Stimulated activated naive CD8-positive, alpha-beta T cell treated with anti-CD3 and anti-CD28 coated beads, Interleukin-15, amount 100 ng/mL, for 72 hours (primary cell): ENCODE results near the gene SKOR2.
"Not testable (repeated sequence)": the region's sequence is repeated elsewhere in the genome, so short reads cannot be mapped to it uniquely, and the experiment has no call there.

Experiments
- ATAC-seq: fragments of 150-1000 bp; cut with Tn5 transposase; 2 replicates; pipeline ENCODE4 v1.10.0; 2021; ENCODE audit warnings: mild to moderate bottlenecking, moderate library complexity
- DNase-seq, 2 donors: peaks; one replicate each; pipeline ENCODE4 v3.0.0; 2021 to 2022
- H3K27ac Mint-ChIP-seq, 2 donors: one replicate each; pipeline ENCODE4 v1.8.0; 2022; ENCODE audit warnings: mild to moderate bottlenecking in 2 of 2, mixed read lengths in 2 of 2, moderate library complexity in 2 of 2
- H3K27me3 Mint-ChIP-seq: one replicate; pipeline ENCODE4 v1.8.0; 2022; ENCODE audit warnings: mixed read lengths
- H3K4me1 Mint-ChIP-seq: one replicate; pipeline ENCODE4 v1.8.0; 2022; ENCODE audit warnings: mild to moderate bottlenecking, mixed read lengths
- H3K4me3 Mint-ChIP-seq, 2 donors: one replicate each; pipeline ENCODE4 v1.8.0; 2022; ENCODE audit warnings: mild to moderate bottlenecking in 2 of 2, mixed read lengths in 2 of 2, moderate library complexity in 1 of 2
- H3K9me3 Mint-ChIP-seq, 2 donors: one replicate each; pipeline ENCODE4 v1.8.0; 2022; ENCODE audit warnings: mixed read lengths in 2 of 2

SKOR2 gene

DNA sequence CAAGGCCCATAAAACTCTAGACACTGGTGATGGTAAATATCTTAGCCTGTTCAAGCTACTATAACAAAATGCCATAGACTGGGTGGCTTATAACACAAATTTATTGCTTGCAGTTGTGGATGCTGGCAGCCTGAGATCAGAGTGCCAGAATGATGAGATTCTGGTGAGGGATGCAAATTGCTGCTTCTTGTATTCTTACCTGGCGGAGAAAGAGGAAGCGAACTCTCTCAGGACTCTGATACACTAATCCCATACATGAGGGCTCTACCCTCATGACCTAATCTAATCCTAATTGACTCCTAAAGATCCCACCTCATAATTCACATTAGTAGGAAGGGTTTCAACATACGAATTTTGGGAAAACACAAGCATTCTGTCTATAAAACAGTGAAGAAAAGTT is 70.7 kb downstream of the SKOR2 start:
- no peak for DNase-seq
- no peaks in the 10 kb centered on the region for H3K4me1 Mint-ChIP-seq
- no peak overlapping the region for H3K4me3 Mint-ChIP-seq
- ATAC-seq: no peak
- H3K27me3 Mint-ChIP-seq: peaks cover 8% of the 10 kb centered on the region
- H3K27ac Mint-ChIP-seq: no peak overlapping the region
- peaks cover 12 to 13% of the 10 kb centered on the region in 2 donors for H3K9me3 Mint-ChIP-seq

DNA sequence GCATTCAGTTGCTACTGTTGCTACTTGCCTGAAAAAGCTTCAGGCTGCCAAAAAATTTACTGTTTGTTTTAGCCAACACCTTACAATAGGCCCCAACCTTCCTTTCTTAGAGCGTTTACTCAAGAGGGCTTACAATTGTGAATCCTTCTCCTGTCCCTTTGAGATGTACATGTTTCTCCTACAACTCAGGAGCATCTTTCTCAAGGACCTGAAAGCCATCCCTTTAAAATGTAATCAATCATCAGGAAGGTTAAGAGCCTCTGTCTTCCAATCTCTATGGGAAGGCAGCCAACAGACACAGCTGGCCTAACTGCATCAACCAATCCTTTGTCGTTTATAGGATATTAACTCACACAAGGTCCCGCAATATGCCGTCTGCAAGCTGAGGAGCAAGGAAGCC is 71.9 kb downstream of the SKOR2 start:
- no peak for ATAC-seq
- Mint-ChIP-seq H3K27ac (no peak overlapping the region), H3K27me3 (peaks cover 8% of the 10 kb centered on the region), H3K4me3 (no peak overlapping the region), H3K4me1 (no peaks in the 10 kb centered on the region), H3K9me3 (peaks cover 5% of the 10 kb centered on the region in 2 donors)
- no peak for DNase-seq

DNA sequence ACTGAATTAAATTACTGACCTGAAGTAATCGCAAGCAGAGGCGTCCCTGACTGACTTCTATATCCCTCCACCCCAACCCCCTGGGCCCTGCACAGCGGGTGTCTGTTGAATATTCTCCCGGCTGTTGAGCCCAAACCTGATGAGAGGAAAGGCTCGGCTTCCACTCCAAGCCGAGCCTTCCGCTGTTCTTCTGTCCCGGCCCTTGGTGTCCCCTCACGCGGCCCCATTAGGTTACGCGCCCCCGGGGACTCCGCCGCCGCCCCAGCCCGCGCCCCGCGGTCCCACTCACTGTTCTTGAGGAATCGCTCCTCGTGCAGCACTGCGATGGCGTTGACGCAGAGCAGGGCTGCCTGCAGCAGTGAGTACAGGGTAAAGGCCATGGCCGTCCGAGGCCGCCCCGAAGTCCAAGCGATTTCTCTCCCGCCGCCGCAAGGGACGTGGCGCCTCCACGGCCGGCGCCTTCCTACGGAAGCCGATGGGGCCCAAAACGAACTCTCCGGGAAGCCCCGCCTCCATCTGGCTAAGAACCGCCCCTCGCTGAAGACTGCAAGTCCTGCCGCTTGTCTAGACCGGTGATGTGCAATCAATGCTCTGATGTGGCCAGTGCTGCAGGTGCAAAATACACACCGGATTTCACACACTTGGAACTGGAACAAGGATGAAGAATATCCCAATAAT is 75.4 kb downstream of the SKOR2 start, which contains the start of gene IER3IP1:
Gene IER3IP1 (minus strand): TSS at position 467 of the 678 bp plus-strand sequence. CDS start 87 bp downstream, at position 380.
- no peaks in the 10 kb centered on the region for H3K4me1 Mint-ChIP-seq
- H3K27me3 Mint-ChIP-seq: peaks cover 4% of the 10 kb centered on the region
- H3K9me3 Mint-ChIP-seq: no peaks in the 10 kb centered on the region
- H3K27ac Mint-ChIP-seq: peak within 1 kb of the TSS; percentile 89 to 90
- H3K4me3 Mint-ChIP-seq: peak within 1 kb of the TSS in 1 of 2 donors; percentile 34
- DNase-seq (peak; percentile 85 to 89), ATAC-seq (peak; percentile 93)

DNA sequence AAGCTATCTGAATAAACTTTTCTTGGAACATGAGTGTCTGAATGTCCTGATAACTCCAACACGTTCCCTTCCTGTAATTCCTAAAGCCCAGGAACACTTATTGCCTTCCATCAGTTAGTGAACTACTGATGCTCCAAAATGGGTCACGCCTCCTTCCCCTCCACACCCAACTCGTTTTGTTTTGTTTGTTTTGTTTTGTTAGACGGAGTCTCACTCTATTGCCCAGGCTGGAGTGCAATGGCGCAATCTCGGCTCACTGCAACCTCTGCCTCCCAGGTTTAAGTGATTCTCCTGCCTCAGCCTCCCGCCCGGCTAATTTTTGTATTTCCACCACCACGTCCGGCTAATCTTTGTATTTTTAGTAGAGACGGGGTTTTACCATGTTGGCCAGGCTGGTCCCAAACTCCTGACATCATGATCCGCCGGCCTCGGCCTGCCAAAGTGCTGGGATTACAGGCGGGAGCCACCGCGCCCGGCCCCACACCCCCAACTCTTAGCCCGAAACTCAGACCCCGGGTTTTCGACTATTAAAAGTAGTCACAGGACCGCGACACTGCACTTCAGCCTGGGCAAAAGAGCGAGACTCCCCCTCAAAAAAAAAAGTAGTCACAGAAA is 76.1 kb downstream of the SKOR2 start:
- Mint-ChIP-seq H3K27me3 (no peaks in the 10 kb centered on the region), H3K9me3 (no peaks in the 10 kb centered on the region), H3K4me1 (no peaks in the 10 kb centered on the region), H3K4me3 (no peak overlapping the region), H3K27ac (peak overlapping the region; percentile 89 to 90)
- DNase-seq (peak in 1 of 2 donors; percentile 10), ATAC-seq (peak; percentile 8)

DNA sequence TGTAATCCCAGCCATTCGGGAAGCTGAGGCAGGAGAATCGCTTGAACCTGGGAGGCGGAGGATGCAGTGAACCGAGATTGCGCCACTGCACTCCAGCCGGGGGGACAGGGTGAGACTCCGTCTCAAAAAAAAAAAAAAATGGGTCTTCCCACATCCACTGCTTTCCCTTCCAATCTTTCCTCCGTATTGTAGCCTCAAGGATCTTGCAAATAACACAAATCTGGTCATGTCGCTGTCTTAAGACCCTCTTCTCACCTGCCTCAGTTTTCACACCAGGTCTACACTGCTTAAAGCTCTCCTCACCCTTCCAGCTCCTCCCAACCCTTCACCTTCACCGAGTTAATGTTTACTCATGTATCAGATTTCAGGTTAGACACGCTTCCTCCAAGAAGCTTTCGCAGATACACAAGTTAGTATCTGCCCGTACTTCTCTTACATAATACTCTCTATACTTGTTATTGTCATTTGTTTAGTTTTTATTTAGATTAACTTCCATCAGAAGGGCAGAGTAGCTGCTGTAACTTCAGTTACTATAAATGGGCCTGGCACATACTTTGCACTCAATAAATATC is 76.8 kb downstream of the SKOR2 start:
- H3K4me1 Mint-ChIP-seq: peaks cover 6% of the 10 kb centered on the region
- DNase-seq (no peak), ATAC-seq (no peak)
- H3K27ac Mint-ChIP-seq: no peak overlapping the region
- H3K9me3 Mint-ChIP-seq: no peaks in the 10 kb centered on the region
- H3K27me3 Mint-ChIP-seq: no peaks in the 10 kb centered on the region
- no peak overlapping the region for H3K4me3 Mint-ChIP-seq

DNA sequence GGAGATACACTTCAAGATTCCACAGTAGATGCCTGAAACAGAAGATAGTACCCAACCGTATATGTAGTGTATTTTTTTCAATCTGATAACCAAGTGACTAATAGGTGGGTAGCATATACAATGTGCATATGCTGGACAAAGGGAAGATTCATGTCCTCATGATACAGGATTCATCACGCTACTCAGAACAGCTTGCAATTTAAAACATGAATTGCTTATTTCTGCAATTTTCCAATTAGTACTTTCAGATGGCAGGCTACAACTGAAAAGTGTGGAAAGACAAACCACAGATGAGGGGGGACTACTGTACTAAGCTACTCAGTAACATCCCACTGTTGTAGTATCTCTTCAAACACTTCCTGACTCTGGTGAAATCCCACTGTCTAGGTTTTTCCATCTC is 79.0 kb downstream of the SKOR2 start:
- Mint-ChIP-seq H3K27ac (no peak overlapping the region), H3K9me3 (no peaks in the 10 kb centered on the region), H3K4me1 (peaks cover 14% of the 10 kb centered on the region), H3K4me3 (no peak overlapping the region), H3K27me3 (no peaks in the 10 kb centered on the region)
- DNase-seq (no peak), ATAC-seq (no peak)

DNA sequence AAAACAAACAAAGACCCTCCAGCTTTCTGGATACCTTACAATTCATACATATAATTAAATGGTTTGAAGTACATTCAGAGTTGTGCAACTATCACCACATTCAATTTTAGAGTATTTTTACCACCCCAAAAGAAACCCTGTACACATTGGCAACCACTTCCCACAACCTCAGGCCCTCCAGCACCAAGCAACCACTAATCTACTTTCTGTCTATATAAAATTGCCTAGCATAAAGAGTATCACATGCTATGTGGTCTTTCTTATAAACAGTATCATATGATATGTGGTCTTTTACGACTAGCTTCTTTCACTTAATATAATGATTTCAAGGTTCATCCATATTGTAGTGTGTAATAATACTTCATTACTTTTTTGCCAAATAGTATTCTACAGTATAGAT is 82.5 kb downstream of the SKOR2 start:
- DNase-seq (peak in 1 of 2 donors; percentile 18), ATAC-seq (peak; percentile 90)
- H3K4me1 Mint-ChIP-seq: peaks cover 35% of the 10 kb centered on the region
- H3K27me3 Mint-ChIP-seq: no peaks in the 10 kb centered on the region
- peak overlapping the region in 1 of 2 donors; percentile 35 for H3K27ac Mint-ChIP-seq
- H3K4me3 Mint-ChIP-seq: no peak overlapping the region
- no peaks in the 10 kb centered on the region for H3K9me3 Mint-ChIP-seq

DNA sequence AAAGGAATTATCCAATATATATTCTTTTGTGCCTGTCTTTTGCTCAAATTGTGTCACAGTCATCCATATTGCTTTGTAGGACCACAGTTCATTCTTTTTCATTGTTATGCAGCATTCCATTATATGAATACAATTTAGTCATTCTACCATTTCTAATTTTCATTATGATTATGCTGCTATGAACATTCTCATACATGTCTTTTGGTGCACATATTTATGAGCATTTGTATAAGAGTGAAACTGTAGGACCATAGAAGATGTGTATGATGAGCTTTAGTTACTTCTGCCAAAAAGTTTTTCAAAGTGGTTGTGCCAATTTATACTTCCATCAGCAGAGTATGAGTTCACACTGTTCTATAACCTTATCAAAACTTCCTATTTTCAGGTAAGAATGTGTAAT is 83.0 kb downstream of the SKOR2 start:
- H3K27me3 Mint-ChIP-seq: no peaks in the 10 kb centered on the region
- peaks cover 39% of the 10 kb centered on the region for H3K4me1 Mint-ChIP-seq
- DNase-seq: no peak
- no peaks in the 10 kb centered on the region for H3K9me3 Mint-ChIP-seq
- ATAC-seq: peak; percentile 31
- no peak overlapping the region for H3K27ac Mint-ChIP-seq
- no peak overlapping the region for H3K4me3 Mint-ChIP-seq

DNA sequence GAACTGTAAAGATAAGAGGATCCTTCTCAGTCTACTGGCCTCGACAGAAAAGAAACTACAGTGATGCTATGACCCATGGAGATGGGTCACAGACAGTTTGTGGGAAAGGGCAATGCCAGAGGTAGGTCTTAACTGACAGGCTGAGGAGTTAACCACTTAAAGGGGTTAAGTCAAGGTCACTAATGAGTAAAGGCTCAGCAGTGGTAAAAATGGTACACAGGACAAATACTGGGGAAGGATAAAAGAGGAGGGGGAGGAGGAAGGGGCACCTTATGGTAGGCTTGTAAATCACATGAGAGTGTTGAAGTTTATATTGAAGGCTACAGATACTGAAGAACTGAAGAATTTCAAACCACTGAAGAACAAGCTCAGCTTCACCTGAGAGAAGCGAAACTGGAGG is 85.2 kb downstream of the SKOR2 start:
- Mint-ChIP-seq H3K27me3 (no peaks in the 10 kb centered on the region), H3K27ac (no peak overlapping the region), H3K9me3 (no peaks in the 10 kb centered on the region), H3K4me1 (peaks cover 50% of the 10 kb centered on the region), H3K4me3 (no peak overlapping the region)
- DNase-seq (no peak), ATAC-seq (no peak)

DNA sequence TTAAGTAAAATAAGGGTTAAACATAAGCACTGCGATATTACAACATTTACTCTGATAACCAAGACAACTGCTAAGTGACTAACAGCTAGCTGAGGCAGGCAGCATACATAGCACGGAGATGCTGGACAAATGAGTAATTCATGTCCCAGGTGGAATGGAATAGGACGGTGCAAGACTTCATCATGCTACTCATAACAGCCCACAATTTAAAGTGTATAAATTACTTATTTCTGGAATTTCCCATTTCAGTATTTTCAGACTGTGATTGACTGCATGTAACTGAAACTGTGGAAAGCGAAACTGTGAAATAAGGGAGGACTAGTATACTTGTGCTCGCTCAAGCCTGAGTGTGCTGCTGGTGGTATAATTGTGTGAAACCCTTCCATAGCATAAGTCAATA is 88.2 kb downstream of the SKOR2 start:
- H3K9me3 Mint-ChIP-seq: no peaks in the 10 kb centered on the region
- no peak overlapping the region for H3K4me3 Mint-ChIP-seq
- H3K4me1 Mint-ChIP-seq: peaks cover 36% of the 10 kb centered on the region
- peak; percentile 98 for ATAC-seq
- peak overlapping the region in 1 of 2 donors; percentile 33 for H3K27ac Mint-ChIP-seq
- peak in 1 of 2 donors; percentile 22 for DNase-seq
- no peaks in the 10 kb centered on the region for H3K27me3 Mint-ChIP-seq

DNA sequence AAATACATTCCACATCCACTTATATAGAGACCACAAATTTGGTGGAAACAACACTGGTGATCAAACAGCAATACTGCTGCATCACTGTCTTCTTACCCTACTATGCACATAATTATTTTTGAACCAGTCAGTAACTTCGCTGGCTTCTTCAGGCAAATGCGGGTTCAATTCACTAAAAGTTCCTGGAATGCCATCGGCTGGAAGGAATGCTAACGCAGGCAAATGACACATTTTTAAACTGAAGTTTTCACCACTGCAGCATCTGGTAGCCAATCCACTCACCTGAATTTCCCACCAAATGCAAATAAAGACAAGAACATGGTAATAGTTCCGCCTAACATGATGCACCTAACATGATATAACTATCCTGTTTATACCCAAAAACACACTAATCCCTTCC is 91.2 kb downstream of the SKOR2 start:
- H3K4me1 Mint-ChIP-seq: peaks cover 28% of the 10 kb centered on the region
- DNase-seq: no peak
- H3K4me3 Mint-ChIP-seq: no peak overlapping the region
- ATAC-seq: no peak
- H3K9me3 Mint-ChIP-seq: no peaks in the 10 kb centered on the region
- H3K27ac Mint-ChIP-seq: no peak overlapping the region
- no peaks in the 10 kb centered on the region for H3K27me3 Mint-ChIP-seq

DNA sequence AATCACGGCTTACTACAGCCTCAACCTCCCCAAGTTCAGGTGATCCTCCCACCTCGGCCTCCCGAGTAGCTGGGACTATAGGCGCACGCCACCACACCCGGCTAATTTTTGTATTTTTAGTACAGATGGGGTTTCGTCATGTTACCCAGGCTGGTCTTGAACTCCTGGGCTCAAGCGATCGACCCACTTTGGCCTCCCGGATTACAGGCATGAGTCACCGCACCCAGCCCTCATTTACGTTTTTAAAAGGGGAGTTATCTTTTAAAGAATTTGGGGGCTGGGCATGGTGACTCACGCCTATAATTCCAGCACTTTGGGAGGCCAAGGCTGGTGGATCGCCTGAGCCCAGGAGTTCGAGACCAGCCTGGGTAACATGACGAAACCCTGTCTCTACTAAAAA is 93.1 kb downstream of the SKOR2 start:
- not testable (repeated sequence) for H3K4me1 Mint-ChIP-seq, H3K4me3 Mint-ChIP-seq, ATAC-seq, H3K27ac Mint-ChIP-seq, H3K9me3 Mint-ChIP-seq, H3K27me3 Mint-ChIP-seq, DNase-seq
